ENCODE data around the gene MPHOSPH10.

DNA sequence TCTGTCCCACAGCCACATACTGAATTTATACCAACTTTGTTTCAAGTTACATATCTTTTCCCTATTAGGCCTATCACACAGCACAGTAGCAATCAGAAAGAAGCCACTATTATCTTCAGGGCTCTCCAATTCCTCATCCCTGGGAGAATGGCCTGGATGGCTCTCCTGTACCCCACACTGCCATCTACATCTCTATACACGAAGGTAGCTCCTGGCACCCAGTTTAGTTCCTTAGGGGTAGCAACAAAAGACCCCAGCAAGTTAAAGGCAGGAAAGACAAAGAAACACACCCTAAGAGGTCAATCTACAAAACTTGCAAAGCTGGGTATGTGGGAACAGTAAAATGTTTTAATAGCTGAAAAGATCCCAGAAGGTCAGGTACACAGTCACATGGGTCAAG is 56.5 kb downstream of the MPHOSPH10 start:
- TF ChIP-seq, protein P1, sequence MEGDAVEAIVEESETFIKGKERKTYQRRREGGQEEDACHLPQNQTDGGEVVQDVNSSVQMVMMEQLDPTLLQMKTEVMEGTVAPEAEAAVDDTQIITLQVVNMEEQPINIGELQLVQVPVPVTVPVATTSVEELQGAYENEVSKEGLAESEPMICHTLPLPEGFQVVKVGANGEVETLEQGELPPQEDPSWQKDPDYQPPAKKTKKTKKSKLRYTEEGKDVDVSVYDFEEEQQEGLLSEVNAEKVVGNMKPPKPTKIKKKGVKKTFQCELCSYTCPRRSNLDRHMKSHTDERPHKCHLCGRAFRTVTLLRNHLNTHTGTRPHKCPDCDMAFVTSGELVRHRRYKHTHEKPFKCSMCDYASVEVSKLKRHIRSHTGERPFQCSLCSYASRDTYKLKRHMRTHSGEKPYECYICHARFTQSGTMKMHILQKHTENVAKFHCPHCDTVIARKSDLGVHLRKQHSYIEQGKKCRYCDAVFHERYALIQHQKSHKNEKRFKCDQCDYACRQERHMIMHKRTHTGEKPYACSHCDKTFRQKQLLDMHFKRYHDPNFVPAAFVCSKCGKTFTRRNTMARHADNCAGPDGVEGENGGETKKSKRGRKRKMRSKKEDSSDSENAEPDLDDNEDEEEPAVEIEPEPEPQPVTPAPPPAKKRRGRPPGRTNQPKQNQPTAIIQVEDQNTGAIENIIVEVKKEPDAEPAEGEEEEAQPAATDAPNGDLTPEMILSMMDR (IDR thresholded peaks at IDR 0.05) = no peak
- TF ChIP-seq POLR2A (IDR thresholded peaks at IDR 0.05) = no peak
